AG10803 (cell line): Measurements from ENCODE around the gene HSPE1.
"Not testable (repeated sequence)": the region's sequence is repeated elsewhere in the genome, so short reads cannot be mapped to it uniquely, and the experiment has no call there.

Experiments used
- DNase-seq: peaks from one replicate; pipeline ENCODE4 v3.0.0; 2010; ENCODE audit warnings: low read depth
- H3K4me3 ChIP-seq: 2 replicates; pipeline ENCODE4 v1.5.1; 2011; ENCODE audit warnings: mild to moderate bottlenecking, low read length, control low read depth
- TF ChIP-seq, protein P1 (sequence below): conservative IDR thresholded peaks from 2 replicates; pipeline ENCODE4 v1.5.1; 2011; ENCODE audit warnings: mild to moderate bottlenecking, low read length, control low read depth, inconsistent platforms

HSPE1 gene

DNA sequence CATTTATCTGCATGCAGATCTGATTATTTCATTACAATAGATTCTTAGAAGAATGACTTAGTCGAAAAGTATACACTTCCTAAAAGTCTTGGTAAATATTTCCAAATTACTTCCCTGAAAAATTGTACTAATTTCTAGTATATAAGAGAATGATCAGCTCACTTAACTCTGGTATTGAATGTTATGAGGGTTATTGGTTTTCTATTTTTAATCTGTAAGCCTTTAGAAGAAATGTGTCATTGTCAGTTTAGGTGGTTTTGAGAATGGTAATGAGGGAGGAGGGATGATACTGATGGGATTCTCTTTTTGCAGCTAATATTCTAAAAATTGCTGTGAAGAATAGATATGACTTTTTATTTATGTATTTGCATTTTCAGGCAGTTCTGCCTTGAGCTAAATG, 39.6 kb downstream of the HSPE1 start:
- DNase-seq, result no peak
- no peak overlapping the region for H3K4me3 ChIP-seq
- TF ChIP-seq, protein P1, sequence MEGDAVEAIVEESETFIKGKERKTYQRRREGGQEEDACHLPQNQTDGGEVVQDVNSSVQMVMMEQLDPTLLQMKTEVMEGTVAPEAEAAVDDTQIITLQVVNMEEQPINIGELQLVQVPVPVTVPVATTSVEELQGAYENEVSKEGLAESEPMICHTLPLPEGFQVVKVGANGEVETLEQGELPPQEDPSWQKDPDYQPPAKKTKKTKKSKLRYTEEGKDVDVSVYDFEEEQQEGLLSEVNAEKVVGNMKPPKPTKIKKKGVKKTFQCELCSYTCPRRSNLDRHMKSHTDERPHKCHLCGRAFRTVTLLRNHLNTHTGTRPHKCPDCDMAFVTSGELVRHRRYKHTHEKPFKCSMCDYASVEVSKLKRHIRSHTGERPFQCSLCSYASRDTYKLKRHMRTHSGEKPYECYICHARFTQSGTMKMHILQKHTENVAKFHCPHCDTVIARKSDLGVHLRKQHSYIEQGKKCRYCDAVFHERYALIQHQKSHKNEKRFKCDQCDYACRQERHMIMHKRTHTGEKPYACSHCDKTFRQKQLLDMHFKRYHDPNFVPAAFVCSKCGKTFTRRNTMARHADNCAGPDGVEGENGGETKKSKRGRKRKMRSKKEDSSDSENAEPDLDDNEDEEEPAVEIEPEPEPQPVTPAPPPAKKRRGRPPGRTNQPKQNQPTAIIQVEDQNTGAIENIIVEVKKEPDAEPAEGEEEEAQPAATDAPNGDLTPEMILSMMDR, result no peak

DNA sequence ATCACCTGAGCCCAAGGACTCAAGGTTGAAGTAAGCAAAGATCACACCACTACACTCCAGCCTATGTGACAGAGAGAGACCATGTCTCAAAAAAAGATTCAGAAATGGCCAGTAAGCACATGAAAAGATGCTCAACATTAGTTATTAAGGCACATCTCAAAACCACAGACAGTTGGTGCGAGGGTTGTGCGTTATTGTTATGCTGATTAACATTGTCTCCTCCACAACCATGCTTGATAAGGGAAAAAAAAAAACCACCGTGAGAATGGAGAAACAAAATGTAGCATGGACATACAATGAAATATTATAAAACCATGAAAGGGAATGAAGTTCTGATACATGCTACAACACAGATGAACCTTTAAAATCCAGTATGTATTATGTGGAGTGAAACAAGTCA, 43.0 kb downstream of the HSPE1 start:
- no peak for DNase-seq
- TF ChIP-seq, protein P1, result no peak
- H3K4me3 ChIP-seq, result no peak overlapping the region

DNA sequence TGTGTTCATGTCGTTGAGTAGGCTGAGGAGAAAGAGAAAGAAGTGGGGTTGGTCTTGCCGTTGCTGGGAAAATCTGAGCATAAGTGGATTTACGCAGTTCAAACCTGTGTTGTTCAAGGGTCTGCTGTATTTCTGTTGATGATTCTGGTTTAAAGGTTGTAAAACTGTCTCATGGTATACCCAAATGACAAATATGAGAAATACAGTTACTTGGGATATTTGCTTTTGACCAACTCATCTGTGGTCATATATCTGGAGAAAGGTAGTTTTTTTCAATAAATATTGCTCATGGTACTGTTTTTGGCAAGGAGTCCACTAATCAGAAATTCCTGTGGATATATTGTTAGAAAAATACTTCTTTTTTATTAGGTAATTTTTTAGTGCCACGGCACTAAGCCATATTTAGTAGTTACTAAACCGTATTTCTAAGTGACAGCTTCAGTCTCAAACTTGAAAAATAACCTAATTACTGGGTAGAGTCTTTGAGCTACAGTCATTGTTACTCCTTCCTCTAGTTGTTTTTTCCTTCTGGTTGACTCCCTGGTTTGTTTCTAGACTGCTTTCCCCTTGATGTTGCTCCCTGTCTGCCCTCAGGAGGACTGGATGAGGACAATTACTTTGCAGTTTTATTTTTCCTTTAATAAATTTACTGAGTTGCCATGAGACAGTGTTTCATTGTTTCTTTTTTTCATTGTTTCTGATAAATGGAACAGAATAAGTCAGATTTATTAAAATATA, 47.2 kb downstream of the HSPE1 start:
- no peak overlapping the region for H3K4me3 ChIP-seq
- TF ChIP-seq, protein P1, result no peak

DNA sequence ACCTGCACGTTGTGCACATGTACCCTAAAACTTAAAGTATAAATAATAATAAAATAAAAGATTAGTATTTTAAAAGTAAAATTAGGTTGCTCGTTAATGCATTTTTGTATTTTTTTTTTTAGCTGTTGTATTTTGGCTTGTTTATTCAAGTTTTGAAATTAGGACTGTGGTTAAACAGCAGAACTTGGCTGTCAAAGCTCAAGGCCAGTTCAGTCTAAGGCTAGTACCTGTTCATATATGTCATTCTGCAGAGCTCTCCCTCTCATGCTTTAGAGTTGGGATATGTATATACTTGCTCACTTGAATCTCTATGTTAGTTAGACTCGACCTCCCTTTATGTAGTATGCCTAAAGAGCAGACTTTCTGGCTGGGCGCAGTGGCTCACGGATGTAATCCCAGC, 48.4 kb downstream of the HSPE1 start:
- DNase-seq, result no peak
- TF ChIP-seq, protein P1, result no peak
- no peak overlapping the region for H3K4me3 ChIP-seq

More for the DNA sequence above, 47.2 kb downstream of the HSPE1 start:
- DNase-seq, result no peak

DNA sequence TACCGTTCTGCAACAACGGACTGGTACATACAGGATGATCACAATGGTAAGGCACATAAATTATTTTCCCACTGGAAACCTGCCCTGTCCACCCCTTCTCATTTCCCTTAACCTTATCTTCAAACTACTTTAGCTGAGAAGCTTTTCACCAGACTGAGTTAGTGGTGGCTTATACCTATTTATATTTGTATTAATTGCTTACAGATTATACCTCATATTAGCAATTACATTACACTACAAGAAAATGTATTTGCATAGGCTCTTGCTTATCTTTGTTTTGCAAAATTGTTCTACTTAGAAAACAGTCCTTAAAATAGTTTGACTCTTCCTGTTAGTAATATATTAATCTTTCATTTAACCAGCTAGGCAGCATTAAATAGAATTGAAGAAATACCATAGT, 51.1 kb downstream of the HSPE1 start:
- DNase-seq, H3K4me3 ChIP-seq: not testable (repeated sequence)
